ENCODE results near the gene KRT15. TPM values are rescaled to one million over a fixed set of nuclear protein-coding genes. Genes with fewer than 3 reads are reported as not detected.

Gene KRT15
- total RNA-seq, 2 experiments from 2014 or later: not detected

GRCh38 chr17:41484920-41485904 lies 33.5 kb downstream of the KRT15 start:
- Histone ChIP-seq H3K27ac (ENCODE audit: low read depth, low read length, poor library complexity, severe bottlenecking) (no peak overlapping the region), H3K4me3 (ENCODE audit: low read depth, low read length, poor library complexity, severe bottlenecking) (no peak overlapping the region), H3K9me3 (ENCODE audit: low read length) (no peaks in the 10 kb centered on the region), H4K20me1 (ENCODE audit: insufficient read depth, low read length) (no peaks in the 10 kb centered on the region), H3K4me1 (ENCODE audit: insufficient read depth, low read length, poor library complexity, severe bottlenecking) (no peaks in the 10 kb centered on the region), H2AFZ (ENCODE audit: low read length) (no peak overlapping the region), H3K4me2 (ENCODE audit: low read length) (no peak overlapping the region), H3K79me2 (ENCODE audit: insufficient read depth, low read depth, low read length) (no peaks in the 10 kb centered on the region), H3K36me3 (ENCODE audit: insufficient read depth, low read length) (no peaks in the 10 kb centered on the region), H3K9me2 (ENCODE audit: insufficient read depth, low read length) (no peaks in the 10 kb centered on the region)
- no TSS peak for BruUV-seq (replicated peaks)
- POLR2A ChIA-PET: no interaction called here
- intact Hi-C loops (cut with micrococcal nuclease; ENCODE audit: unreplicated experiment): loop anchor here (5.0 kb wide), 1 partner anchor 177 kb away; no protein-coding TSS in a partner anchor
- CTCF ChIA-PET (ENCODE audit: unreplicated experiment): no interaction called here
- DNase-seq (ENCODE audit: low spot score): no peak
- TF ChIP-seq EZH2phosphoT487 (IDR thresholded peaks at IDR 0.05; ENCODE audit: borderline replicate concordance, low read depth, low read length): no peak
- TF ChIP-seq, protein P1, sequence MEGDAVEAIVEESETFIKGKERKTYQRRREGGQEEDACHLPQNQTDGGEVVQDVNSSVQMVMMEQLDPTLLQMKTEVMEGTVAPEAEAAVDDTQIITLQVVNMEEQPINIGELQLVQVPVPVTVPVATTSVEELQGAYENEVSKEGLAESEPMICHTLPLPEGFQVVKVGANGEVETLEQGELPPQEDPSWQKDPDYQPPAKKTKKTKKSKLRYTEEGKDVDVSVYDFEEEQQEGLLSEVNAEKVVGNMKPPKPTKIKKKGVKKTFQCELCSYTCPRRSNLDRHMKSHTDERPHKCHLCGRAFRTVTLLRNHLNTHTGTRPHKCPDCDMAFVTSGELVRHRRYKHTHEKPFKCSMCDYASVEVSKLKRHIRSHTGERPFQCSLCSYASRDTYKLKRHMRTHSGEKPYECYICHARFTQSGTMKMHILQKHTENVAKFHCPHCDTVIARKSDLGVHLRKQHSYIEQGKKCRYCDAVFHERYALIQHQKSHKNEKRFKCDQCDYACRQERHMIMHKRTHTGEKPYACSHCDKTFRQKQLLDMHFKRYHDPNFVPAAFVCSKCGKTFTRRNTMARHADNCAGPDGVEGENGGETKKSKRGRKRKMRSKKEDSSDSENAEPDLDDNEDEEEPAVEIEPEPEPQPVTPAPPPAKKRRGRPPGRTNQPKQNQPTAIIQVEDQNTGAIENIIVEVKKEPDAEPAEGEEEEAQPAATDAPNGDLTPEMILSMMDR (conservative IDR thresholded peaks at IDR 0.05; ENCODE audit: low read length): no peak

- ChIA-PET POLR2A (no interaction called here), CTCF (ENCODE audit: unreplicated experiment) (no interaction called here)
- H3K4me2 ChIP-seq (ENCODE audit: low read length): no peak overlapping the region
- H2AFZ ChIP-seq (ENCODE audit: low read length): no peak overlapping the region
- no peak for DNase-seq (ENCODE audit: low spot score)
- no peak overlapping the region for H3K27ac ChIP-seq (ENCODE audit: low read depth, low read length, poor library complexity, severe bottlenecking)
- no peak for TF ChIP-seq EZH2phosphoT487 (IDR thresholded peaks at IDR 0.05; ENCODE audit: borderline replicate concordance, low read depth, low read length)
- TF ChIP-seq, protein P1 (conservative IDR thresholded peaks at IDR 0.05; ENCODE audit: low read length): no peak
- H3K4me1 ChIP-seq (ENCODE audit: insufficient read depth, low read length, poor library complexity, severe bottlenecking): no peaks in the 10 kb centered on the region
- no peaks in the 10 kb centered on the region for H3K9me2 ChIP-seq (ENCODE audit: insufficient read depth, low read length)
- H4K20me1 ChIP-seq (ENCODE audit: insufficient read depth, low read length): no peaks in the 10 kb centered on the region
- no peak overlapping the region for H3K4me3 ChIP-seq (ENCODE audit: low read depth, low read length, poor library complexity, severe bottlenecking)
- H3K36me3 ChIP-seq (ENCODE audit: insufficient read depth, low read length): no peaks in the 10 kb centered on the region
- H3K79me2 ChIP-seq (ENCODE audit: insufficient read depth, low read depth, low read length): no peaks in the 10 kb centered on the region
- intact Hi-C loops (cut with micrococcal nuclease; ENCODE audit: unreplicated experiment): no loop called here
- no peaks in the 10 kb centered on the region for H3K9me3 ChIP-seq (ENCODE audit: low read length)
- no TSS peak for BruUV-seq (replicated peaks)
These were observed 34.5 kb downstream of the KRT15 start for GRCh38 chr17:41483991-41484826.

All from OCI-LY7 (cell line).